ENCODE measurements around the gene INSM1.
A peak's percentile ranks its signal among the peaks of the same experiment; 100 is the strongest.

The INSM1 gene

DNA sequence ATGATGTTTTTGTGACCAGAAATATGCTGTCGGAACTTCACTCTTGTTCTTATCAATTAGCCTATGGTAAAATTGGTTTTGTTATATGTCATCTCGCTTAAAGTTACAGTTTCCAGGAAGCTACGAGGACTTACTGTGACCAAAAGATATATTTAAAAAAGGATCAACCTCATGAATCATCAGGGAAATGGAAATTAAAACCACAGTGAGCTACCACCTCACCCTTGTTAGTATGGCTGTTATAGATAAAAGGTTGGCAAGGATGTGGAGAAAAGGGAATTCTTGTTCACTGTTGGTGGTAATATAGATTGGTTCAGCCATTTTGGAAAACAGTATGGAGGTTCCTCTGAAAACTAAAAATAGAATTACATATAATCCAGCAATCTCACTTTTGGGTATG, 14.3 kb upstream of the INSM1 start:
- TF ChIP-seq, protein P1, sequence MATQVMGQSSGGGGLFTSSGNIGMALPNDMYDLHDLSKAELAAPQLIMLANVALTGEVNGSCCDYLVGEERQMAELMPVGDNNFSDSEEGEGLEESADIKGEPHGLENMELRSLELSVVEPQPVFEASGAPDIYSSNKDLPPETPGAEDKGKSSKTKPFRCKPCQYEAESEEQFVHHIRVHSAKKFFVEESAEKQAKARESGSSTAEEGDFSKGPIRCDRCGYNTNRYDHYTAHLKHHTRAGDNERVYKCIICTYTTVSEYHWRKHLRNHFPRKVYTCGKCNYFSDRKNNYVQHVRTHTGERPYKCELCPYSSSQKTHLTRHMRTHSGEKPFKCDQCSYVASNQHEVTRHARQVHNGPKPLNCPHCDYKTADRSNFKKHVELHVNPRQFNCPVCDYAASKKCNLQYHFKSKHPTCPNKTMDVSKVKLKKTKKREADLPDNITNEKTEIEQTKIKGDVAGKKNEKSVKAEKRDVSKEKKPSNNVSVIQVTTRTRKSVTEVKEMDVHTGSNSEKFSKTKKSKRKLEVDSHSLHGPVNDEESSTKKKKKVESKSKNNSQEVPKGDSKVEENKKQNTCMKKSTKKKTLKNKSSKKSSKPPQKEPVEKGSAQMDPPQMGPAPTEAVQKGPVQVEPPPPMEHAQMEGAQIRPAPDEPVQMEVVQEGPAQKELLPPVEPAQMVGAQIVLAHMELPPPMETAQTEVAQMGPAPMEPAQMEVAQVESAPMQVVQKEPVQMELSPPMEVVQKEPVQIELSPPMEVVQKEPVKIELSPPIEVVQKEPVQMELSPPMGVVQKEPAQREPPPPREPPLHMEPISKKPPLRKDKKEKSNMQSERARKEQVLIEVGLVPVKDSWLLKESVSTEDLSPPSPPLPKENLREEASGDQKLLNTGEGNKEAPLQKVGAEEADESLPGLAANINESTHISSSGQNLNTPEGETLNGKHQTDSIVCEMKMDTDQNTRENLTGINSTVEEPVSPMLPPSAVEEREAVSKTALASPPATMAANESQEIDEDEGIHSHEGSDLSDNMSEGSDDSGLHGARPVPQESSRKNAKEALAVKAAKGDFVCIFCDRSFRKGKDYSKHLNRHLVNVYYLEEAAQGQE (IDR thresholded peaks at IDR 0.05; ENCODE audit: low read depth), result no peak
- TF ChIP-seq, protein P2, sequence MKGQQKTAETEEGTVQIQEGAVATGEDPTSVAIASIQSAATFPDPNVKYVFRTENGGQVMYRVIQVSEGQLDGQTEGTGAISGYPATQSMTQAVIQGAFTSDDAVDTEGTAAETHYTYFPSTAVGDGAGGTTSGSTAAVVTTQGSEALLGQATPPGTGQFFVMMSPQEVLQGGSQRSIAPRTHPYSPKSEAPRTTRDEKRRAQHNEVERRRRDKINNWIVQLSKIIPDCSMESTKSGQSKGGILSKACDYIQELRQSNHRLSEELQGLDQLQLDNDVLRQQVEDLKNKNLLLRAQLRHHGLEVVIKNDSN (IDR thresholded peaks at IDR 0.05), result no peak
- no peak for TF ChIP-seq TCF12 (IDR thresholded peaks at IDR 0.05; ENCODE audit: low read depth)
- TF ChIP-seq, protein P3, sequence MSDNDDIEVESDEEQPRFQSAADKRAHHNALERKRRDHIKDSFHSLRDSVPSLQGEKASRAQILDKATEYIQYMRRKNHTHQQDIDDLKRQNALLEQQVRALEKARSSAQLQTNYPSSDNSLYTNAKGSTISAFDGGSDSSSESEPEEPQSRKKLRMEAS (IDR thresholded peaks at IDR 0.05), result no peak
- no peak for TF ChIP-seq TEAD4 (IDR thresholded peaks at IDR 0.05)
- TF ChIP-seq NFIC (IDR thresholded peaks at IDR 0.05), result no peak
- no peak for TF ChIP-seq EP300 (IDR thresholded peaks at IDR 0.05; ENCODE audit: borderline replicate concordance)
- no peak for TF ChIP-seq EGR1 (IDR thresholded peaks at IDR 0.05)
- TF ChIP-seq ZBTB7A (IDR thresholded peaks at IDR 0.05; ENCODE audit: low read depth), result no peak
- no peak for TF ChIP-seq CREB1 (IDR thresholded peaks at IDR 0.05; ENCODE audit: low read depth)
- no peak for TF ChIP-seq YY1 (IDR thresholded peaks at IDR 0.05; ENCODE audit: low read depth)
- no peak for TF ChIP-seq TAF1 (IDR thresholded peaks at IDR 0.05; ENCODE audit: low read depth)
- no peak for TF ChIP-seq CEBPB (IDR thresholded peaks at IDR 0.05)
- TF ChIP-seq RAD21 (IDR thresholded peaks at IDR 0.05; ENCODE audit: low read depth), result no peak
- TF ChIP-seq FOXM1 (IDR thresholded peaks at IDR 0.05; ENCODE audit: borderline replicate concordance, low read depth), result no peak

DNA sequence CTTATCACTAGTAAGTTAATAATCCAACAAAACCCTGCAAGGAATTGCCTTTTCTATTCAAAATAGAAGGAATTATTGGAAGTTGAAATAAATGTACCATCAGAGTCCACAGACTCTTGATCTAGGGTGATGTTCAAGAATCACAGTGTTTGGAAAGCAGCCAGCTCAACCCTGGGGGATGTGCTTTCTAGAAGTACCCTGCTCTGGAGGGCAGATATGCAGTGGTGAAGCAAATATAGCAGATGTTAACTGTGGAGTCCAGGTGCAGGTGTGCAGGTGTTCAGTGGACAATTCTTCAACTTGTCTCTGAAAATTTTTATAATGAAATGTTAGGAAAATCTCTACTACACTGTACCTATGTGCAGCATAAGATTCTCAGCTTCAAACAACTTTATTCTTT, 9.1 kb upstream of the INSM1 start:
- TF ChIP-seq RAD21 (IDR thresholded peaks at IDR 0.05; ENCODE audit: low read depth) (no peak), TEAD4 (IDR thresholded peaks at IDR 0.05) (no peak), CEBPB (IDR thresholded peaks at IDR 0.05) (no peak)
- TF ChIP-seq, protein P3 (IDR thresholded peaks at IDR 0.05), result no peak

DNA sequence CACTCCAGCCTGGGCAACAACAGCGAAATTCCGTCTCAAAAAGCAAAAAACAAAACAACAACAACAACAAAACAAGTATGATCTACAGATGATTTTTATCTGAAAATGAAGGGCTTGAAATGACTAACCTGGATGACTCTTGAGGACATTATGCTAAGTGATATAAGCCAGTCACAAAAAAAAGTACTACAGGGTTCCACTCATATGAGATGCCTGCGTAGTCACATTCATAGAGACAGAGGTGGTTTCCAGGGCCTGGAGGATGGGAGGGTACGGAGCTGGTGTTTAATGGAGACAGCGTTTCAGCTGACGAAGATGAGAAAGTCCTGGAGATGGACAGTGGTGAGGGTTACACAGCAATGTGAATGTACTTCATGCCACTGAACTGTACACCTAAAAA, 8.3 kb upstream of the INSM1 start:
- no peak for TF ChIP-seq ZBTB7A (IDR thresholded peaks at IDR 0.05; ENCODE audit: low read depth)
- TF ChIP-seq CEBPB (IDR thresholded peaks at IDR 0.05), result no peak
- TF ChIP-seq NFIC (IDR thresholded peaks at IDR 0.05), result no peak
- TF ChIP-seq TCF12 (IDR thresholded peaks at IDR 0.05; ENCODE audit: low read depth), result no peak
- TF ChIP-seq, protein P2 (IDR thresholded peaks at IDR 0.05), result no peak
- no peak for TF ChIP-seq TEAD4 (IDR thresholded peaks at IDR 0.05)
- TF ChIP-seq TAF1 (IDR thresholded peaks at IDR 0.05; ENCODE audit: low read depth), result no peak
- no peak for TF ChIP-seq EP300 (IDR thresholded peaks at IDR 0.05; ENCODE audit: borderline replicate concordance)
- TF ChIP-seq YY1 (IDR thresholded peaks at IDR 0.05; ENCODE audit: low read depth), result no peak

DNA sequence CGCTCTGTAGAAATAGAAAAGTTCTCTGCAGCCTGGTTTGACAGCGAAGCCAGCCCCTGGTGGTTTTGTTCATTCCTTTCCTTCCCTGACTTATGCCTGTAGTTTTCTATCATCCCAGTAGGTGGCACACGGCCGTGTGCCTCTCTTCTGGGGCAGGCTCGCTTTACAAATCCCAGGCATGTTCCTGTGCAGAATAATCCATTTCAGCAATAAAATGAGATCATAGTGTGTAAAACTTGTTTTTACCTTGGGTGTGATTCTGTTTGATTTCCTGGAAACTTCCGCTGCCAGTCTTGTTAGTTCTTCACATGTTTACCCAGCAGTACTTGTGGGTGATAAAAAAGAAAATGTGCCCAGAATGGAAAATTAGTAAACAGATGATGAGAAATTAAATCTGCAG, 7.4 kb upstream of the INSM1 start:
- TF ChIP-seq CEBPB (IDR thresholded peaks at IDR 0.05) (no peak), RAD21 (IDR thresholded peaks at IDR 0.05; ENCODE audit: low read depth) (peak; percentile 69)

DNA sequence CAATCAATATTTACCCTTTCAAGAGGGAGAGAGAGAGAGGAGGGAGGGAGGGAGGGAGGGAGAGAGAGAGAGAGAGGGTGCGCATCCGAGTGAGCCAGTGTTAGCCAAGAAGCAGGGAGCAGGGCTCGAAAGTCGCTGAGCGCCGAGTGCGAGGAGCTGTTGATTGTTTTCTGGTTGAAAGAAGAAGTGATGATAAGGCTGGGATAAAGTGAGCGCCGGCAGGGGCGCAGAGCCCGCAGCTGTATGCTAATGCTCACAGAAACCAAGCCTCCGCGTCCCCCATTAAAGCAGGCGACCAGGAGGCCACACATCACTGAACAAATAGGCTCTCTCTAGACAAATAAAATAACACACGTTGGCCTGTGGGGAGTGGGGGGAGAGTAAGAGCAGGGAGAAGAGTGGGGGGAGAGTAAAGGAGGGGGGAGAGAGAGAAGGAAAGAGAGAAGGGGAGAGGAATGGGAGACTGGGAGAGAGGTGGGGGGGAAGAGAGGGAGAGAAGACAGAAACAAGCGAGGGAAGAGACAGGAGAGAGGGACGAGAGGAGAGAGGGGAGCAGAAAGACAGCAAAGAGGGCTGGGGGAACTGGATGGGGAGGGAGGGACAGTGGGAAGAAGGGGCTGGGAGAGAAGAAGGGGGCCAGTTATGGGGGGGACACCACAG, 5.0 kb upstream of the INSM1 start:
- no peak for TF ChIP-seq FOXM1 (IDR thresholded peaks at IDR 0.05; ENCODE audit: borderline replicate concordance, low read depth)
- no peak for TF ChIP-seq TAF1 (IDR thresholded peaks at IDR 0.05; ENCODE audit: low read depth)
- no peak for TF ChIP-seq TCF12 (IDR thresholded peaks at IDR 0.05; ENCODE audit: low read depth)
- no peak for TF ChIP-seq NFIC (IDR thresholded peaks at IDR 0.05)
- no peak for TF ChIP-seq CEBPB (IDR thresholded peaks at IDR 0.05)
- TF ChIP-seq YY1 (IDR thresholded peaks at IDR 0.05; ENCODE audit: low read depth), result no peak
- TF ChIP-seq, protein P3 (IDR thresholded peaks at IDR 0.05), result no peak
- no peak for TF ChIP-seq EP300 (IDR thresholded peaks at IDR 0.05; ENCODE audit: borderline replicate concordance)
- TF ChIP-seq CREB1 (IDR thresholded peaks at IDR 0.05; ENCODE audit: low read depth), result no peak
- TF ChIP-seq, protein P1 (IDR thresholded peaks at IDR 0.05; ENCODE audit: low read depth), result no peak
- no peak for TF ChIP-seq EGR1 (IDR thresholded peaks at IDR 0.05)
- TF ChIP-seq, protein P2 (IDR thresholded peaks at IDR 0.05), result no peak
- TF ChIP-seq RAD21 (IDR thresholded peaks at IDR 0.05; ENCODE audit: low read depth), result no peak
- no peak for TF ChIP-seq ZBTB7A (IDR thresholded peaks at IDR 0.05; ENCODE audit: low read depth)

Data from Ishikawa (cell line).